Stimulated activated CD4-positive, alpha-beta T cell treated with anti-CD3 and anti-CD28 coated beads, Interleukin-1b, Interleukin-23, amount 100 ng/mL, for 48 hours (primary cell): ENCODE data around the gene IL18R1.

Experiments
- DNase-seq: peaks from one replicate; pipeline ENCODE4 v3.0.0-alpha.2; 2020

IL18R1 gene

DNA sequence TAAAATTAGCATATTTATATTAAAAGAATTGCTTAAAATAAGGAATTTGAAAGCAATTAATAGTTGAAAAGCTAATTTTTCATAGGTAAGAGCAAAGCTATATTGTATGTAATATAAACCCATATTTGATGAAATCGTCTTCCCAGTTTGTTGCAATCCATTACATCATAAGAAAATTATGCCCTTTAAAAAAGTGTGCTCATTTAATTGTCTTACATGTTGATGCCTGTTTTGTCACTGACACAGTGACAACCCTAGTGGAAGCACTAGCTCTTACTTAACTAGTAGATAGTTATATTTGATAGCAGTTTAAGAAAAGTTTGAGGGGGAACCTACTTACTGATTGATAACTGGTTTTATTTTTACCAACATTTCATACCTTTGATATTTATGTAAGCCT, 37.3 kb downstream of the IL18R1 start:
- DNase-seq, result no peak

DNA sequence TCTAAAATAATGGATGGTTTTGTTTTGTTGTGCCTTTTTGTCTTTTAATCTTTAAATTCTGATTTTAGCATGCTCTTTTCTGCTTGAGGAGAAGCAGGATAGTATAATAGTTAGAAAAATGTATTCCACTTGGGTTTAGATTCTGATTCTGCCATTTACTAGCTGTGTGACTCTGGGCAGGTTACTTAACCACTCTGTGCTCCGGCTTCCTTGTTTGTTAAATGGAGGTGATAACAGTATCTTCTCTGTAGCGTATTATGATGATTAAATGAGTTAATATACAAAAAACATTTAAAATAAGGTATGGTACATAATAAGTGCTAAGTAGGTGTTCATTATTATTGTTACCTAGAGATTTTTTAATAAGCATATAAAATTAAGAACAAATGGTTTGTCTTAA, 40.4 kb downstream of the IL18R1 start:
- DNase-seq, result no peak

DNA sequence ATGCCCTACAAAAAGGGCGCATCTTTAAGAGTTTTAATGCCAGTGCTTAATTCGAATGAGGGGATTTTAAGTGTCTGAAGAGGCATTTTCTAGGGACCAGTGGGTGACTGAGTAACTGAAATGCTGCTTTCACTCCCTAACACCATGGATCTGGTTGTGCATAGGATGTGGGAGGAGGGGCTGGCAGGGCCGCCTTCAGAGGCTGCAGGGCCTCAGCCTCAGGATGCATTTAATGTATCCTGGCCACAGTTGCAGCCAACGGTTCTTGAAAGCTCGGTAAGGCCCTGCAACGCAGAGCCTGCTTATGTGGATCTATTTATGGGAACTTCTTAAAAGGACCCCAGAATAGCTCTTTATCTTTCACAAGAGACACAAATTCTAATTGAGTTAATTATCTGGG, 41.6 kb downstream of the IL18R1 start:
- no peak for DNase-seq

DNA sequence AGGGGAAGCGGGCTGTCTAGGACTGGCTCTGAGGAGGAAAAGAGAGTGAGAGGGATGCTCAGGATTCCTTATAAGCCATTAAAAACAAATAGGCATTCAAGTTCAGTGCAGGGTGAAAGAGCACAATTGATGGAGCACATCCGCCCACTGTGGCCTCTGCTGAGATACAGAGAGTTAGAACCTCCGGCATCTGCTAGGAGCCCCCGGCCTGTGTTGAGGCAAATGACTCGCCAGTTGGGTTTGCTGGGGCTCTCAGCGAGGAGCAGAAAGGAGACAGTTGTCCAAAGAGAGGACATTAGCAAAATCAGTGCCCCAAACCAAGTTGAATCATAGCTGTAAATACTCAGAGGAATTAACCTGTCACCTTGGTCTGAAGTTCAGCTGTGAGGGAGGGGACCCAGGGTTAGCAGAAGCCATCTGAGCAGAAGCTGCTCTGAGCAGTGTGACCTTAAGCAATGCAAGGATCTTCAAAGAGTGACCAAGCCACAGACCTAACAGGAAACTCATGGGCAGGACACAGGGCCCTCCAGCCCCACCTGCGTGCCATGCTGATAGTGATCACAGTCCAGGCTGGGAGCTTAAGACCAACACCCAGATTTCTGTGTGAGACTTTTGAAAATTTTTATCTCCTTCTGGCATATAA, 44.0 kb downstream of the IL18R1 start:
- DNase-seq, result no peak

DNA sequence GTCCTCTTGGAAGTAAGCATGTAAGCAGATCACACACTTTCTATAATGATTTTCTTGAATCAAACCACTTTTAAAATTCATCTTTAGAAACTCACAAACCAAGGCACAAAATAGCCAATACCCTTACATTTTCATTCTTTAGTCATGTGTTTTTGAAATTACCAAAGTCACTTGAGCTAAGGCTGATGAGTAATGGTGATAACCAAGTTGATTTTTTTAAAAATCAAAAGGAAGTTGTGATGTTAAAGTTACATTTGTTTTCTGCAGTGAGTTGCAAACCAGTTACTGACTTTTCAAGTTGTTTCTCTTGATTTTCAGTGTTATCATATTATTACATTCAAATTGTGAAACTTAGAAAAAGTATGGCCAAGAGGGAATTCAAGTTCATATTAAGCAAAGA, 45.9 kb downstream of the IL18R1 start:
- DNase-seq, result no peak

DNA sequence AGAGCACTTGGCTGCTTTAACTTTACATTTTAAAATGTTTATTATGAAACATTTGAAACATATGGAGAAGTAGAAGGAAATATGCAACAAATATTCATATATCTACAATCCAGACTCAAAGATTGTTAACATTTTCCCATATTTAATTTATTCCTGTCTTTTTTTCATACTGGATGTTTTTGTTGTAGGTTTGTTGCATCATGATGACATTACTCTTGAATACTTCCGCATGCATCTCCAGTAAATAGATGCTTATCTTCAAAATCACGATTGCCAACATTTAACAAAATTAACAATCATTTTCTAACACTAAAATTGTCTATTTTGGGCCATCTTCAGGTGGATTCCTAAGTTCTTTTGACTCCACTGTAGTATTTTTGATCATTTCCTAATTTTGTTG, 46.3 kb downstream of the IL18R1 start:
- no peak for DNase-seq

DNA sequence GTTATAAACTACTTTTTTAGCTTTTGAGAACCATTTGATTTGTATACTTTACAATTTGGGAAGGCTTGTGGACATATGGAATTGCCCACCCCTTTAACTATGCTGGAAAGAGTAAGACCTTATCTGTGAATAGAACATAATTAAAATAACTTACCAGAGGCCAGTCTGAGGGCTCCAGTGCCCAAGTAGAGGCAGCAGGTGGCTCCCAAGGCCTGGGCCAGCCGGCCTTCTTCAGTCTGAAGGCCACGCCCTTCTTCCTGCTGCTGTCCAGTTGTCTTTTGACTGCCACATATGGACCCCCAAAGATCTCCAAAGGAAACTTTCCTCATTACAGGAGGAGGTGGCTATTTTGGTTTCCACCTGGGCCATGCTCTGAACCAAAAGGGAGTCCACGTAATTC, 55.4 kb downstream of the IL18R1 start:
- DNase-seq, result no peak

DNA sequence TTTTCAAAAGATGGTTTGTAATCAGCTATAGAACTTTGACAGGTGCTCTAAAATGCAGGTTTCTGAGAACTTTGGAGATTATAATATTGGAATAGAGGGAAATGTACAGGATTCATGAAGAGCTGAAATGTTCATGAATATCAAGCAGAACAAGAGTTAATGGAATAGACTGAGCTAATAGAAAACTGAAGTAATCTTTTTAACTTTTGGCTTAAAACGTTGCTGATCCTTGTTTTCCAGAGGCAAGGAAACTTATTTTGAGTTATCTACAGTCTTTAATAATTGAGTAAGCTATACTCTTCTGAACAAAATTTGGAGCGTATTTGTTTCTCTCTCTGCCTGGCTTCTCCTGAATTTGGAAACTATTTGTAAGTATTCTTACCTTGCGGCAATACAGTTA, 56.6 kb downstream of the IL18R1 start:
- DNase-seq, result no peak

DNA sequence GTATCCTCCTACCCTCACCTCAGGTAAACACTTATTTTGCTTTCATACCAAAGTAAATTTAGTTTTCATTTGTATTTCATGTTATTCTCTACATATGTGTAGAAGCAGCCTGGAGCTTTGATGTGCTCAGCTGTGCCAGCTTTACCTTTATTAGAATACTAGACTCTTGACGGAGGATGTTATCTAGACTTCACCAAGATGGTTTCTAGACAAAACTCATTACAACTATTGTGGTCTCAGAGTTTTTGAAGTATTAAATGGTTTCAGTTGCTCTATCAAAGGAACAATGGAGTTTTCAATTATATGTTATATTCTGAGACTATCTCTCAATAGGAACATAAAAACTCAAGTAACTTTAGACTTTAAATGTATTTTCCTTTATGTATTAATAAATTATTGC, 62.4 kb downstream of the IL18R1 start:
- DNase-seq, result no peak

DNA sequence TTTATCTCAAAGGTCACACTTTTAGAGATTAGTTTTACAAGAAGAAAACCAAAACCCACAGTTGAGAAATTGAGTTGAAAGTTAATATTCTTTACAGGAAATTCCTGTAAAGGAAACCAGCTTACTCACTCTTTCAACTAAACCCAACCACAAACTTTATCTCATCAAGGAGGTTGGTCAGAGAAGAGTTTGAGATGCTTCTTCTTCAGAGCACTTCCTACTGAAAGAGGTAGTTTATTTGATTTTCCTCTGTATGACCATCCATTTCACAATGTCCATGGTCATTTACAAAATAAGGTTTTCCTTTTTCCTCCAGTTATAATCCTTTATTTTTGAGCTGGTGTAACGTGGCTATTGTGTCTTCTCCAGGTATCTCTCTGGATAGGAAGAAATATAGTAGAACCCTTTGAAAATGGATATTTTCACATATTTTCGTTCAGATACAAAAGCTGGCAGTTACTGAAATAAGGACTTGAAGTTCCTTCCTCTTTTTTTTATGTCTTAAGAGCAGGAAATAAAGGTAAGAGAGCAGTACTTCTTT, 62.9 kb downstream of the IL18R1 start:
- DNase-seq, result no peak

DNA sequence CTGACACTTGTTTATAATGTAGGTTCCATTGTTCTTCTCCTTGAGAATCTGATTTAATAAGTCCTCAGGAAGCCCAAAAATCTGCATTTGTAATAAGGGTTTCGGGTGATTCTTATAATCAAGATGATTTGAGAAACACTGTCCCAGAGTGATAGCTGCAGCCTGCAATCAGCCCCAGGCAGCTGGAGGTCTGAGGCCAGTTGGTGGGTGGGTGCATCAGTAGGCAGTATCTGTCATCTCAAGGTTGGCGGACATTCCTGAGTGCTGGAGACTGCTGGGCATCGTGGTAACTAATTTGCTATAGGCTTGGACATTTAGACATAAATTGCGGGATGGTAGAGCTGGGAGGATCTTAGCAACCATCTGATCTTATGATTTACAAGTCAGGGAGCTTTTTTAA, 64.7 kb downstream of the IL18R1 start:
- DNase-seq, result no peak

DNA sequence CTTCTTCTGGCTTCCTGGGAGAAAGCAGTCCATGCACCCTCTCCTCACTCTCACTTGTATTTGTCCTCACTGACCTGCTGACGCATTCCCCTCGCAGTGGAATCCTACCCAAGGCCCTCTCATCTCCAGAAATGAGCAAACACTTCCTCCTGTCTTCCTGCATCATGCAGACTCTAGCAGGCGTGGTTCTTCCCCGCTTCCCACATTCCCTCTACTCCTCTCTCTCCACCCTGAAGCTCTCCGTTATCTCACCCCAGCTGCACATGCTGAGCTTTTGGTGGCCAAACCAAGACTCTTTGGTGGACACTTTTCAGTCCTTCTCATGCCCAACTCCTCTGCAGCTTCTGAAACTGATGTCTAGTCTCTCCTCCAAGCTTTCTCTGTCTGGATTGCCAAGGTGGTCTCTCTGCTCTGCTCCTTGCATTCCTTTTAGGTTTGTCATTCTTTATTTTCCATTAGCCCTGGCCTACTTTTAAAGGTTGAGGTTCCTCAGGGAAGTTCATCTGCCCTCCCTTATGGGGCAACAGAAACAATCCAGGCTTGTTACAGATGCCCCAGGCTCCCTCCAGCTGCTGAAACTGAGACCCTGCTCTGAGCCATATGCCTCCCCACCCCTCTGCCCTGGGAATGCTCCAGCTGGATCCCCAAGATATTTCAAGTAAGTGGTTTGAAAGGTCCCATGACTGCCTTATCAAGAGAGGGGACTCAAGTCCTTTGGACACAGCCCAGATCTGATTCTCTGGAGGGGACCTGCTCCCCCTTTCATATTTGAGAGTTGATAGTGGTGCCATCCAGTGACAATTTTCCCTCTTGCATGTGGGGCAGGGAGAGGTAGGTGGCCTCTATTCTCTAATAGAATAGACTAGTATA, 66.5 kb downstream of the IL18R1 start:
- no peak for DNase-seq

DNA sequence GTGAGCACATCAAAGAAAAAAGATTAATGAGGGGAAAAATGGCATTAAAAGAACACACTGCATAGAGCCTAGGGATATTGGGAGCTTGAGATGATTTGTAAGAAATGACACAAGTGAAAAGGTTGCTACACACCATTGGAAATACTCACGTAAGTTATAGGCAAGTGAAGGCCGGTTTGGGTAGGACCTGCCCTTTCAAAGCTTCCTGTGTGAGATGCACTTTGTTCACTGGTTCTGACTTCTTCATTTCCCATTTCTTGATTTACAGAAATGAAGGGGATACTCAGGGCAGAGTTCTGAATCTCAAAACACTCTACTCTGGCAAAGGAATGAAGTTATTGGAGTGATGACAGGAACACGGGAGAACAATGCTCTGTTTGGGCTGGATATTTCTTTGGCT, 67.3 kb downstream of the IL18R1 start, which contains the start of gene IL18RAP:
Gene IL18RAP, plus strand, starts transcription at position 251 of the 400 bp plus-strand sequence. Its CDS starts 118 bp downstream, at position 369.
- DNase-seq, result no peak

DNA sequence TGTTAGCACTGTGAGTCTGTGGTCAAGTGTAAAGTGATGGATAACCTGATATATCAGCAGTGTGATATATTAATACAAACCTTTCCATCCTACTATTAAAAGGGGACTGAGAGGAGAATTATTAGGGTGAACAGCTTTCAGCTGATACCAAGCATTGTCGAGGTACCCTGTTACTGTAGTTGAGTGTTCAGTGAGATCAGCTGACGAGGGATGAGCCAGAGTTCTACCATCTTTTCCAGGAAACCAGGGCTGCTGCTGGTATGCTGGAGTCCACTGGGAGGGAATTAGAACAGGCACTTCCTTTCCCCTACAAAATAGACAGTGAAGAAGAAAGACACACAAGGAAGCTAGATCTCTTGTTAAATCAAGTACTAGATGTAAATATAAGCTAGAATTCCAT, 67.8 kb downstream of the IL18R1 start:
- no peak for DNase-seq

DNA sequence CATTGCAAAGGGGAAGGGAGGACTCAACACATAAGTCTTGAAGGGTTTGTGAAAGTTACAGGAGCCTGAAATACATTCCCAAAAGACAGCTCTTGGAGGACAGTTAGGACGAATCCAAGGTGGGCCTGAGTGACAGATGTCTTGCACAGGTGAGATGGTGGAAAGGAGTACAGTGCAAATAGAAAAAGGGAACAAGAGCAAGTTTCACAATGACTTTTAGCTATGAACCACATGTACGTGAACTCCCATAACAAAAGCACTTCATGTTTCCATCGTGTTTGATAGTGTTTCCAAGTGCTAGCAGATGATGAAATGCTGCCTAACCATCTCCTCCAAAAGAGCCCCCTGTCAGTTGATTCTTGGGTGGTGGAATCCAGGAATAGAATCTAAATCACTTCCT, 69.2 kb downstream of the IL18R1 start:
- no peak for DNase-seq

DNA sequence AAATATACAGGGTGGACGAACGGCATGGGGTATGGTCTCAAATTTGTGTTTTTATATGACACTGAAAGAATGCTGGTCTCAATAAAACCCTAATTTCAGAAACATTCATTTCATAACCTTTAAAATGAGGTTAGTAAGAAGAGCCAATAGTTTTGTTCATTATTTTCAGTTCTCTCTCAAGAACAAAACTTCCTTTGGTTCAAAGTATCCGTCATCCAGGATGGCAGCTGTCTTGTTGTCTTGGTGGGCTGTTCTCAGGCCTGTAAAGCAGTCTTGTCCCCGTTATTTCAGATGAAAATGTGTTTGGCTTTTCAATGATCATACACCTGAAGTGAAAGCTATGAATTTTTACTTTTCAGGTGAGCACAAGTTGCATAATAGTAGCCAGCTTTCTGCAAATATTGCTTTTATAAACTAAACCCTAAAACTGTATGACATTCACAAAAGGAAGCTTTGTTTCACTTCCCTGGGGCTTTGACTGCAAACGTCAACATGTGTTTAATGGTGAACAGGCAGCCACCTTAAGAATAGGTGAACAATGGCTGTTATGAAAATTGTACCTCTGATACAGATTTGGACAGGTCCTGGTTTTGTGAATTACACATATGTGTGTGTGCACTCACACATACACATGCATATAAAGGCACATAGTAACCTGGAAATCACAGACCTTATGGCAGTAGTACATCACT, 70.0 kb downstream of the IL18R1 start:
- DNase-seq, result no peak

DNA sequence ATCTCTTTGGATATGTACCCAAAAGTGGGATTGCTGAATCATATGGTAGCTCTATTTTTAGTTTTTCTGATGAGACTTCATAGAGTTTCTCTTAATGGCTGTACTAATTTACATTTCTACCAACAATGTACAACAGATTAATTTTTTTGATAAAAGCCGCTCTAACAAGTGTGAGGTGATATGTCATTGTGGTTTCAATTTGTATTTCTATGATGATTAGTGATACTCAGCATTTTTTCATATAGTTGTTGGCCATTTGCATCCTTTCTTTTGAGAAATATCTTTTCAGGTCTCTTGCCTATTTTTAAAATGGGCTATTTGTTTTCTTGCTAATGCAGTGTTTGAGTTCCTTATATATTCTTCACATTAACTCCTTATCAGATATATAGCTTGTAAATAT, 71.7 kb downstream of the IL18R1 start:
- no peak for DNase-seq

DNA sequence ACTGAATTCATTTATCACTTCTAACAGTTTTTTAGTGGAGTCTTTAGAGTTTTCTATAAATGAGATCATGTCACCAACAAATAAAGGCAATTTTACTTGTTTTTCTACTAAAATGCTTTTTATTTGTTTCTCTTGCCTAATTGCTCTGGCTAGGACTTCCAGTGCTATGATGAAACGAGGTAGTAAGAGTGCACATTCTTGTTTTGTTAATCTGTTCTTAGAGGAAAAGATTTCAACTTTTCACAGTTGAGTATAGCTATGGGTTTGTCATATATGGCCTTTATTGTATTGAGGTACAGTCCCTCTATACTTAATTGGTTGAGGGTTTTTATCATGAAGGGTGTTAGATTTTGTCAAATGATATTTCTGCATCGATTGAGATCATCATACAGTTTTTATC, 73.0 kb downstream of the IL18R1 start:
- no peak for DNase-seq

DNA sequence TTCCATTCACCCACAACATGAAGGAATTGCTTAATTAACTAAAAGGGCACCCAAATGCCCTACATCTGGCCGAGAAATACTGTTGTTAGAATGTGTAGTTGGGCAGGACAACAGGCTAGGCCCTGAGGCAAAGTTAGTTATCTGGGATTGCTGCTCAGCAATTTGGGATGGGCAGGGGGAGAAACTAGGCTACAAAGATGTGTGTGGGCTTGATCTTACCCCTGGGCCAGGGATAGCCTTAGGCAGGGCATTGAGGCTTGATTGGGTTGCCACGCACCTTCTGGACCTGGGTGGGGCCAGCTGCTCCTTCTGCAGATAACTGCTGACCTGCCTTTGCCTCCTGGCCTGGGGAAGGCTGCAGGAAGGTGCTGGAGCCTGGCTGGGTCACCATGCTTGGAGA, 76.8 kb downstream of the IL18R1 start:
- DNase-seq, result no peak

DNA sequence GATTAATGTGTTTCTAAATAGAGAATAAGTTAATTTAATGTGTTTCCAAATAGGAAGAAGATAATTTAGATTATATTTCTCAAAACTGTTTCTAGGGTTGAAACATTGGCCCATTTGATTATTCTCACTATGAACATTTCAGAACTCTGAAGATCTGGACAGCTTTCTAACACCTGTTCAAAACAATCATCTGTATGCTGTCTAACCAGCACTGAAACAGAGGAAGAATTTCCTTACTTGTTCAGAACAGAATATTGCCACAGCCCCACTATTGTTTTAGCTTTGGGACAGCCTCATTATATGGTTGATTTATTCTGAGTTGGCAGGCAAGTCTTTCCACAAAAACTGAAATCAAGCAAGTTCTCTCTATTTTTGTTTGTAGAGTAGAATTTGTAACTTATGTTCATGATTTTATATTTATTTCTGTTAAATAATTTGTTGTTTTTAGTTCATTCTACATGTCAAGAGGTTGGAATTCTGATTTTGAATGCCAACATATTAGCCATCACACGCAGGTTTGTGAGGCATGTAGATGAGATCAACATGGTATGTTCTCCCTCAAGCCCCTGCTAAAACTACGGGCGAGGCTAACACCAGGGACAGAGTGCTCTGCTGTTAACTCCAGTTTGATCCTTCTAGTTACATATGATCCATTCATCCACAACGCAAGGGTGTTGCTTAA, 78.5 kb downstream of the IL18R1 start:
- no peak for DNase-seq

DNA sequence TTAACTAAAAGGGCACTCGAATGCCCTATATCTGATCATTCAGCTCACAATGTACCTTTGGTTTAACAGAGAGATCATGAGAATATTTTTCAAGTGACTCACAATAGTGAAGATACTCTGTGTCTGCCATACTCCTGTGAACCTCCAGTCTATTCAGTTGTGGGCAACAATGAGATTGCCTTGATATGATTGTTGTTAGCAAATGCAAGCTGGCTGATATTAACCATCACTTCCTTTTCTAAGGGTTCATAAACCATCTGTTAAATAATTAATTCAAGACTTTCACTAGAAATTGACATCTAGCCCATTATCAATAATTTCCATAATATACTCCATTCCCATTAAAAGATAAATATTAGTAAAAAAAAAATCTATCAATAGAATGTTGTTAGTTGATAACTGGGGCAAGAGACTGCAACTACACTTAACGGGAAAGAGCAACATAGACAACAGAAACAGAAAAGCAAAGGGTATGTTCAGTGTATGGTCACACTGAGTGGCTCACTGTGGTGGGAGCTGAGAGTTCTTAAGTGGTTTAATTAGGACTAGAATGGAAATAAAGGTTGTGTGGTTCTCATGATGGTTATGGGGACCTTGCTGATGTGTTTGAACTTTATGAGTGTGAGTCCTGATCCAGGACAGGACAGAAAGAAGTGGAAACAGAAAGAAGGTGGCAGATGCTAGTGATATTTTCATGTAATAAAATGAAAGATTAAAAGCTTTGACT, 79.2 kb downstream of the IL18R1 start:
- DNase-seq, result no peak

DNA sequence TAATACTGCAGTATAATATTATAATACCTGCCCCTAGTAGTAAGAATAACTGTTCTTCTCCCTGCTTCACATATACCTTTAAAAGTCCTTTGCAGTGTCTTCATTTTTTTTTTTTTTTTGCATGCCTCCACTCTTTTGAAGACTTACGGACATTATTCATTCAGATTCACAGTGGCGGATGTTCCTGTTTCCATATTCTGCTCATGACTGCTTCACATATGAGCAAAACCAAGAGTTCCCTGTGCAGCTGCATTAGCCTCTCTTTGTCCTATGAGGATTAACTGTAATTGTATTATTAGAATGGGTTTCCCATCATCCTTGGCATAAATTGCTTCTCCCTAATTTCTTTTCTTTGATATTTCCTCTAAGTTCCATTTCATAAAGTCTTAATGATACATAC, 80.1 kb downstream of the IL18R1 start:
- no peak for DNase-seq
